HL-60 (cell line): ENCODE data around the gene CACNA2D3.

Experiments
- GABPA ChIP-seq: IDR thresholded peaks from 2 replicates; pipeline ENCODE4 v1.6.1; 2012; ENCODE audit warnings: low read depth
- POLR2AphosphoS5 ChIP-seq: IDR thresholded peaks from 2 replicates; pipeline ENCODE4 v1.6.1; 2012; ENCODE audit warnings: low read depth
- SPI1 ChIP-seq: IDR thresholded peaks from 2 replicates; pipeline ENCODE4 v1.6.1; 2012; ENCODE audit warnings: low read depth, mild to moderate bottlenecking, borderline replicate concordance
- TF ChIP-seq, protein P1 (sequence below): IDR thresholded peaks from one replicate; pipeline ENCODE4 v1.5.1; 2011; ENCODE audit warnings: low read length, control low read depth, inconsistent platforms; ENCODE audit not compliant: insufficient read depth
- TF ChIP-seq, protein P2 (sequence below): IDR thresholded peaks from 2 replicates; pipeline ENCODE4 v1.6.1; 2012; ENCODE audit warnings: low read depth; ENCODE audit not compliant: insufficient replicate concordance

DNA sequence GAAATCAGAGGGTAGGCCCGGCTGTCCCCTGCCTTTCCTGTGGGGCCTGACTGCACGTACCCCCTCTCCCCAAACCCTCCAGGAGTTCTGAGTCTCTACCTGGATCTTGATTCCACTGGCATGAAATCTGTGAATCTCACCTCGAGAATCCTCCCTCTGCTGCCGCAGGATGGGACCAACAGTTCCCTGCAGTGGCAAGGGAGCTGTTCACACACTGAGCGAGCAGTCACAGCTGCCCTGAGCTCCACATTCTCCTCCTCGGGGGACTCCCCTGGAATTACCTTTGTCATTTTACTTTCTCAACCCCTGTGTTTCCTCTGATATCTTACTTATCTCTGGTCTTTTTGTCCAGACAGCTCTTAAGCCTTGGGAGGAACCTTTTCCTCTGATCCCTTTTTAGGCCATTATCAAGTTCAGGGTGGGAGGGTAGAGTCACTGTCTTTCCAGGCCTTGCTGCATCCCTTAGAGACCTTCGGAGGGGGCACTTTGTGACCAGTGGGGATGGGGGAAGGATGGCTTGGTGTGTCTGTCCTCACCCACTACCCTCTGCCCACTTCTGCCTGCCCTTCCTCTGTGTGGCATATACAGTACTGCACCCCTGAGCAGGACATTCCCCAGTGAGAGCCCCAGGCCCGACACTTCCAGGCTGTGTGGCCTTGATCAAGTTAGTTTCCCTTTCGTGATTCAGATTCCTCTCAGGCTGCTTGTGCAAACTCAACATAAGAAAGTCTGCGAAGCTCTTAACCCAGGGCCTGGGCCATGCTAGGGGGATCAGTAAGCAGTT is 42.0 kb downstream of the CACNA2D3 start:
- TF ChIP-seq POLR2AphosphoS5 (no peak), GABPA (no peak), SPI1 (no peak)
- TF ChIP-seq, protein P1, sequence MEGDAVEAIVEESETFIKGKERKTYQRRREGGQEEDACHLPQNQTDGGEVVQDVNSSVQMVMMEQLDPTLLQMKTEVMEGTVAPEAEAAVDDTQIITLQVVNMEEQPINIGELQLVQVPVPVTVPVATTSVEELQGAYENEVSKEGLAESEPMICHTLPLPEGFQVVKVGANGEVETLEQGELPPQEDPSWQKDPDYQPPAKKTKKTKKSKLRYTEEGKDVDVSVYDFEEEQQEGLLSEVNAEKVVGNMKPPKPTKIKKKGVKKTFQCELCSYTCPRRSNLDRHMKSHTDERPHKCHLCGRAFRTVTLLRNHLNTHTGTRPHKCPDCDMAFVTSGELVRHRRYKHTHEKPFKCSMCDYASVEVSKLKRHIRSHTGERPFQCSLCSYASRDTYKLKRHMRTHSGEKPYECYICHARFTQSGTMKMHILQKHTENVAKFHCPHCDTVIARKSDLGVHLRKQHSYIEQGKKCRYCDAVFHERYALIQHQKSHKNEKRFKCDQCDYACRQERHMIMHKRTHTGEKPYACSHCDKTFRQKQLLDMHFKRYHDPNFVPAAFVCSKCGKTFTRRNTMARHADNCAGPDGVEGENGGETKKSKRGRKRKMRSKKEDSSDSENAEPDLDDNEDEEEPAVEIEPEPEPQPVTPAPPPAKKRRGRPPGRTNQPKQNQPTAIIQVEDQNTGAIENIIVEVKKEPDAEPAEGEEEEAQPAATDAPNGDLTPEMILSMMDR, result no peak
- TF ChIP-seq, protein P2, sequence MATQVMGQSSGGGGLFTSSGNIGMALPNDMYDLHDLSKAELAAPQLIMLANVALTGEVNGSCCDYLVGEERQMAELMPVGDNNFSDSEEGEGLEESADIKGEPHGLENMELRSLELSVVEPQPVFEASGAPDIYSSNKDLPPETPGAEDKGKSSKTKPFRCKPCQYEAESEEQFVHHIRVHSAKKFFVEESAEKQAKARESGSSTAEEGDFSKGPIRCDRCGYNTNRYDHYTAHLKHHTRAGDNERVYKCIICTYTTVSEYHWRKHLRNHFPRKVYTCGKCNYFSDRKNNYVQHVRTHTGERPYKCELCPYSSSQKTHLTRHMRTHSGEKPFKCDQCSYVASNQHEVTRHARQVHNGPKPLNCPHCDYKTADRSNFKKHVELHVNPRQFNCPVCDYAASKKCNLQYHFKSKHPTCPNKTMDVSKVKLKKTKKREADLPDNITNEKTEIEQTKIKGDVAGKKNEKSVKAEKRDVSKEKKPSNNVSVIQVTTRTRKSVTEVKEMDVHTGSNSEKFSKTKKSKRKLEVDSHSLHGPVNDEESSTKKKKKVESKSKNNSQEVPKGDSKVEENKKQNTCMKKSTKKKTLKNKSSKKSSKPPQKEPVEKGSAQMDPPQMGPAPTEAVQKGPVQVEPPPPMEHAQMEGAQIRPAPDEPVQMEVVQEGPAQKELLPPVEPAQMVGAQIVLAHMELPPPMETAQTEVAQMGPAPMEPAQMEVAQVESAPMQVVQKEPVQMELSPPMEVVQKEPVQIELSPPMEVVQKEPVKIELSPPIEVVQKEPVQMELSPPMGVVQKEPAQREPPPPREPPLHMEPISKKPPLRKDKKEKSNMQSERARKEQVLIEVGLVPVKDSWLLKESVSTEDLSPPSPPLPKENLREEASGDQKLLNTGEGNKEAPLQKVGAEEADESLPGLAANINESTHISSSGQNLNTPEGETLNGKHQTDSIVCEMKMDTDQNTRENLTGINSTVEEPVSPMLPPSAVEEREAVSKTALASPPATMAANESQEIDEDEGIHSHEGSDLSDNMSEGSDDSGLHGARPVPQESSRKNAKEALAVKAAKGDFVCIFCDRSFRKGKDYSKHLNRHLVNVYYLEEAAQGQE, result no peak
